ENCODE results near the gene CDH13. TPM values are rescaled to one million over a fixed set of nuclear protein-coding genes. Genes with fewer than 3 reads are reported as not detected.

The CDH13 gene
- total and polyA plus RNA-seq, 7 donors: 6.1 to 30.7 (median 22.8) TPM

DNA sequence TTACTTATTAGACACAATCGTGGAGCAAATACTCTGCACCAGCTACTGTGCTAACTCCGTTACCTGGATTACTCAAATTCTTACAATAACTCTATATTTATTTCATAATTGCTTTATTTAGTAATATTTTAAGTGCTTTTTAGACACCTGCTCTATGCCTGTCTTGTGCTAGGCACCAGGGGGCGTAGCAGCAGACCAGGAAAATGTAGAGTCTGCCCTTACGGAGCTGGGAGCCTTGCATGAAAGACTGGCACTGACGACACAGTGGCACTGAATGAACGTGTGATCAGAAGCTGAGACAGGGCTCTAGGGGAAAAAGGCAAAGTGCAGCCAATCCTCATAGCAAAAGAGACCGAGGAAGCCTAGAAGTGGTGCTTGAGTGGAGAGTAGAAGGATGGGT is 486.5 kb downstream of the CDH13 start:
- WGBS, 3 donors: 36 to 48% (median 46%) methylated on average over 7 of the region's 7 CpGs
- no peak for DNase-seq
- ATAC-seq: peak in 2 of 4 donors; percentile 36 to 62

DNA sequence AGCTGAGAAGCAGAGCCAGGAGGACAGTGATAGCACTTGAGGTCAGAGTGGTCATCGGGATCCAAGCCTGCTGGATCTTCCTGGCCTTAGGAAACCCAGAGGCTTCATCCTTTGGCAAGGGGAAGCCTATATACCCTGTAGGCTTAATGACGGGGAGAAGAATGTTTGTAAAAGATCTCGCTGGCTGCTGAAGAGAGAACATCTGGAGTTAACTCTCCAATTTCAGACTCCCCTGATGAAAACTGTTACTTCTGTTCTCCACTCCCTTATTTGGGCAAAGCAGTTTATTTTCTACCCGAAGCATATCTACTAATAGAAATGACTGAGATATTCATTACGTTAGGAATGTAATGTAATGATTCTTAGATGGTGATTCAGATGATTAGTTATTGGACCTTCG is 487.0 kb downstream of the CDH13 start:
- no peaks in the 10 kb centered on the region for H3K27me3 ChIP-seq (ENCODE audit: insufficient read depth in 3 of 3, low read length in 2 of 3)
- H3K4me3 ChIP-seq: no peak overlapping the region
- peaks cover 41% of the 10 kb centered on the region for H3K4me1 ChIP-seq
- TF ChIP-seq, protein P1, sequence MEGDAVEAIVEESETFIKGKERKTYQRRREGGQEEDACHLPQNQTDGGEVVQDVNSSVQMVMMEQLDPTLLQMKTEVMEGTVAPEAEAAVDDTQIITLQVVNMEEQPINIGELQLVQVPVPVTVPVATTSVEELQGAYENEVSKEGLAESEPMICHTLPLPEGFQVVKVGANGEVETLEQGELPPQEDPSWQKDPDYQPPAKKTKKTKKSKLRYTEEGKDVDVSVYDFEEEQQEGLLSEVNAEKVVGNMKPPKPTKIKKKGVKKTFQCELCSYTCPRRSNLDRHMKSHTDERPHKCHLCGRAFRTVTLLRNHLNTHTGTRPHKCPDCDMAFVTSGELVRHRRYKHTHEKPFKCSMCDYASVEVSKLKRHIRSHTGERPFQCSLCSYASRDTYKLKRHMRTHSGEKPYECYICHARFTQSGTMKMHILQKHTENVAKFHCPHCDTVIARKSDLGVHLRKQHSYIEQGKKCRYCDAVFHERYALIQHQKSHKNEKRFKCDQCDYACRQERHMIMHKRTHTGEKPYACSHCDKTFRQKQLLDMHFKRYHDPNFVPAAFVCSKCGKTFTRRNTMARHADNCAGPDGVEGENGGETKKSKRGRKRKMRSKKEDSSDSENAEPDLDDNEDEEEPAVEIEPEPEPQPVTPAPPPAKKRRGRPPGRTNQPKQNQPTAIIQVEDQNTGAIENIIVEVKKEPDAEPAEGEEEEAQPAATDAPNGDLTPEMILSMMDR (IDR thresholded peaks at IDR 0.05): no peak
- DNase-seq: no peak
- no peaks in the 10 kb centered on the region for H3K36me3 ChIP-seq (ENCODE audit: insufficient read depth in 1 of 2, low read depth in 1 of 2)
- no peak for ATAC-seq
- WGBS, 3 donors: 51 to 66% (median 54%) methylated on average over 6 of the region's 6 CpGs
- H3K27ac ChIP-seq: no peak overlapping the region
- intact Hi-C loops (cut with DNase I): no loop called here
- H3K9me3 ChIP-seq: no peaks in the 10 kb centered on the region

More for the DNA sequence above, 486.5 kb downstream of the CDH13 start:
- Histone ChIP-seq H3K36me3 (ENCODE audit: insufficient read depth in 1 of 2, low read depth in 1 of 2) (no peaks in the 10 kb centered on the region), H3K27me3 (ENCODE audit: insufficient read depth in 3 of 3, low read length in 2 of 3) (no peaks in the 10 kb centered on the region), H3K27ac (no peak overlapping the region), H3K4me1 (peaks cover 41% of the 10 kb centered on the region), H3K4me3 (no peak overlapping the region), H3K9me3 (no peaks in the 10 kb centered on the region)
- TF ChIP-seq, protein P1 (IDR thresholded peaks at IDR 0.05): peak; percentile 36
- intact Hi-C loops (cut with DNase I): no loop called here

DNA sequence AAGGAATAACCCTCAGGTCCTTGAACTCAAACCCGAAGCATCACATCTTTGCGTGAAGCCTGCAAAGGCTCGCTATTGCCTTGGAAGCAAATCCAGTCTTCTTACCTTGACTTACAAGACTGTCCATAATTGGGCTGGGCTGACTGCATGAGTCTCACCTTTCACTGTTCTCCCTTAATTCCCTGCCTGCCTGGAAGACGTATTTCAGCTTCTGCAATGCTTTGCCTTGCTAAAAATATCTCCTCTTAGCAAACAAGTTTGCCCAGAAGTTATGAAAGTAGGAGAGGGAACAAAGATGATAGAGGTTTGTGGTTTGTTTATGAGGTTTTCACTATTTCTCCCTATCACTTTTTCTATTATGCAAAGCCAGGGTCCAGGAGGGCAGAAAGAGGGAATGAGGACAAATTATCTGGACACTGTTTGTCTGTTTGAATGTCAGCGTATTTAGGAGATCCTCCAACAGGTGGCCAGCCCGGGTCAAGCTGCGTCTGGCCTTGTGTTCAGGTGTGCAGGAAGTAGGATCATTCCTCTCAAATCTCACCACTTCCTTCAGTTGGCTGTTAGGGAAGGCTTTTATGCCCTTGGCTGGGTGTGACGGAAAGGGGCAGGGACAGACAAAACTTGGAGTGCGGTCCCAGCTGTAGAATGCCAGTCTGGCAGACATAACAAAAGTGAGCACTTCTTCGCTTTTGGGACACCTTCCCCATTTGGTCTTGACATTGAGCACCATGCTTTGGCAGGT is 488.9 kb downstream of the CDH13 start:
- Histone ChIP-seq H3K27ac (peak overlapping the region; percentile 47), H3K27me3 (ENCODE audit: insufficient read depth in 3 of 3, low read length in 2 of 3) (no peaks in the 10 kb centered on the region), H3K36me3 (ENCODE audit: insufficient read depth in 1 of 2, low read depth in 1 of 2) (no peaks in the 10 kb centered on the region), H3K4me1 (peaks cover 41% of the 10 kb centered on the region), H3K9me3 (no peaks in the 10 kb centered on the region), H3K4me3 (peak overlapping the region; percentile 21)
- ATAC-seq: peak in 2 of 4 donors; percentile 37 to 74
- TF ChIP-seq, protein P1 (IDR thresholded peaks at IDR 0.05): no peak
- DNase-seq: no peak
- intact Hi-C loops (cut with DNase I): no loop called here
- WGBS, 3 donors: 45 to 73% (median 66%) methylated on average over 10 of the region's 10 CpGs

DNA sequence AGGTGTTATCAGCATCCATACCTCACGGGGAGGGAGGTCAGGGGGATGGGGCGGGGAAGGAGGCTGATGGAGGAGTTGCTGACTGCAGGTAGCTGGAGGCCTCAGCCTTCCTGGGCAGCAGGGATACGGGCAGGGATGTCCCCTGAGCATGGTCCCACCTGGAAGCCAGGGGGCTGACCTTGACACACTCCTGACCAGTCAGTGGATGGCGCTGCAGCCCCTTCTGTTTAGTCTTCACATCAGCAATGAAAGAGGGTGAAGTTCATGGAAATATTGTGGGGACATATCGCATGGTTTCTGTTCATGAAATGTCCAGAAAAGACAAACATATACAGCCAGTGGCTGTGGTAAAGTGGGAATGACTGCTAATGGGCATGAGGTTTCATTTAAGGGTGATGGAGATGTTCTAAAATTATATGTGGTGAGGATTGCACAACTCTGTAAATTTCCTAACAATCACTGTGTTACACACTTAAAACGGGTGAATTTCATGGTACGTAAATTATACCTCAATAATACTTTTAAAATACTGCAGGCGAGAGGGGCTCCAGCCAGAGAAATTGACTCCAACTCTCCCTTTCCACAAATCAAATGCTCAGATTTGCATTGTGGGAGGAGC is 489.6 kb downstream of the CDH13 start:
- H3K27me3 ChIP-seq (ENCODE audit: insufficient read depth in 3 of 3, low read length in 2 of 3): no peaks in the 10 kb centered on the region
- TF ChIP-seq, protein P1 (IDR thresholded peaks at IDR 0.05): no peak
- intact Hi-C loops (cut with DNase I): no loop called here
- H3K4me1 ChIP-seq: peaks cover 41% of the 10 kb centered on the region
- H3K36me3 ChIP-seq (ENCODE audit: insufficient read depth in 1 of 2, low read depth in 1 of 2): no peaks in the 10 kb centered on the region
- H3K9me3 ChIP-seq: no peaks in the 10 kb centered on the region
- H3K27ac ChIP-seq: no peak overlapping the region
- no peak overlapping the region for H3K4me3 ChIP-seq
- 84 to 91% (median 88%) methylated on average over 8 of the region's 8 CpGs for WGBS, 3 donors
- ATAC-seq (peak in 3 of 4 donors; percentile 15 to 82 (median 49)), DNase-seq (no peak)

Data from psoas muscle (tissue), 8 donors.